HepG2 (cell line): Measurements from ENCODE around the gene FBXW12. TPM values are rescaled to one million over a fixed set of nuclear protein-coding genes. Genes with fewer than 3 reads are reported as not detected.

Source experiments
- CBX5 ChIP-seq: sonication (generic); formaldehyde crosslinking; IDR thresholded peaks from 2 replicates; pipeline ENCODE4 v1.4.0; 2020; ENCODE audit warnings: missing genetic modification reagents, borderline replicate concordance
- FLYWCH1 ChIP-seq: sonication (generic); formaldehyde crosslinking; IDR thresholded peaks from 2 replicates; pipeline ENCODE4 v1.8.1; 2023; ENCODE audit warnings: mild to moderate bottlenecking, missing genetic modification reagents
- FOXC1 ChIP-seq: sonication (generic); formaldehyde crosslinking; IDR thresholded peaks from 2 replicates; pipeline ENCODE4 v1.8.0; 2022; ENCODE audit warnings: mild to moderate bottlenecking, missing genetic modification reagents, borderline replicate concordance
- HCFC1 ChIP-seq: fragments of 150-350 bp; IDR thresholded peaks from 2 replicates; pipeline ENCODE4 v1.6.1; 2014; ENCODE audit warnings: low read depth, low read length
- MZF1 ChIP-seq: sonication (generic); formaldehyde crosslinking; IDR thresholded peaks from 2 replicates; pipeline ENCODE4 v1.8.1; 2023; ENCODE audit warnings: mild to moderate bottlenecking, missing genetic modification reagents, borderline replicate concordance
- PHF5A ChIP-seq: IDR thresholded peaks from one replicate; pipeline ENCODE4 v1.6.1; 2018; ENCODE audit warnings: low read depth, missing genetic modification reagents; ENCODE audit not compliant: unreplicated experiment
- XRCC5 ChIP-seq: fragments of 200-400 bp; formaldehyde crosslinking; optimal IDR thresholded peaks from 2 replicates; pipeline ENCODE3; 2017; ENCODE audit warnings: mild to moderate bottlenecking, low read length
- YEATS2 ChIP-seq: sonication (generic); formaldehyde crosslinking; IDR thresholded peaks from 2 replicates; pipeline ENCODE4 v1.4.0; 2020; ENCODE audit warnings: missing genetic modification reagents, borderline replicate concordance
- ZC3H4 ChIP-seq: sonication (generic); formaldehyde crosslinking; IDR thresholded peaks from 2 replicates; pipeline ENCODE4 v1.4.0; 2020; ENCODE audit warnings: missing genetic modification reagents, borderline replicate concordance
- ZNF124 ChIP-seq: sonication (generic); formaldehyde crosslinking; IDR thresholded peaks from 2 replicates; pipeline ENCODE4 v1.4.0; 2020; ENCODE audit warnings: missing genetic modification reagents
- ZNF33B ChIP-seq: sonication (generic); formaldehyde crosslinking; IDR thresholded peaks from 2 replicates; pipeline ENCODE4 v1.5.1; 2020; ENCODE audit warnings: mild to moderate bottlenecking, missing genetic modification reagents
- ZNF674 ChIP-seq: sonication (generic); formaldehyde crosslinking; IDR thresholded peaks from 2 replicates; pipeline ENCODE4 v1.5.0; 2020; ENCODE audit warnings: low read depth, mild to moderate bottlenecking, missing genetic modification reagents
- ZNF737 ChIP-seq: sonication (generic); formaldehyde crosslinking; IDR thresholded peaks from 2 replicates; pipeline ENCODE4 v1.5.0; 2020; ENCODE audit warnings: missing genetic modification reagents, mild to moderate bottlenecking, borderline replicate concordance
- ZNF781 ChIP-seq: sonication (generic); formaldehyde crosslinking; IDR thresholded peaks from 2 replicates; pipeline ENCODE4 v1.5.1; 2020; ENCODE audit warnings: borderline replicate concordance, mild to moderate bottlenecking, missing genetic modification reagents; ENCODE audit errors: not compliant biosample characterization
- polyA plus RNA-seq, 8 experiments: library from polyadenylated mRNA; depleted of rRNA in 3 of 8; stranded (reverse) in 7 of 8; unstranded in 1 of 8; fragments of >200 nt; fragmentation: Illumina TruSeq in 4 of 8; extraction: Trizol in 4 of 8; gene quantifications; 2 replicates each; pipeline versions ENCODE4 v1.2.1 to v1.2.3, GENCODE V29; 2011 to 2016; ENCODE audit warnings: low read depth in 4 of 8, missing spikeins in 1 of 8, mixed read lengths in 1 of 8; ENCODE audit not compliant: insufficient read depth in 1 of 8
- total RNA-seq, 5 experiments: library from RNA; depleted of rRNA; stranded (reverse); fragments of >200 nt; fragmentation: Illumina TruSeq; extraction: Trizol; gene quantifications; 2 replicates each; pipeline ENCODE4 v1.2.3, GENCODE V29; 2016; ENCODE audit warnings: low read depth in 1 of 5
- TF ChIP-seq, protein P1 (sequence below): sonication (generic); formaldehyde crosslinking; IDR thresholded peaks from 2 replicates; pipeline ENCODE4 v1.4.0; 2020; ENCODE audit warnings: mild to moderate bottlenecking, missing genetic modification reagents
- TF ChIP-seq, protein P2 (sequence below): IDR thresholded peaks from 2 replicates; pipeline ENCODE4 v1.6.1; 2016; ENCODE audit warnings: low read depth, missing genetic modification reagents, missing compliant biosample characterization

Gene FBXW12
- total and polyA plus RNA-seq, 2 of the 13 experiments (the other 11 are each of a cell fraction or from before 2014, with no cell fraction given) = not detected

DNA sequence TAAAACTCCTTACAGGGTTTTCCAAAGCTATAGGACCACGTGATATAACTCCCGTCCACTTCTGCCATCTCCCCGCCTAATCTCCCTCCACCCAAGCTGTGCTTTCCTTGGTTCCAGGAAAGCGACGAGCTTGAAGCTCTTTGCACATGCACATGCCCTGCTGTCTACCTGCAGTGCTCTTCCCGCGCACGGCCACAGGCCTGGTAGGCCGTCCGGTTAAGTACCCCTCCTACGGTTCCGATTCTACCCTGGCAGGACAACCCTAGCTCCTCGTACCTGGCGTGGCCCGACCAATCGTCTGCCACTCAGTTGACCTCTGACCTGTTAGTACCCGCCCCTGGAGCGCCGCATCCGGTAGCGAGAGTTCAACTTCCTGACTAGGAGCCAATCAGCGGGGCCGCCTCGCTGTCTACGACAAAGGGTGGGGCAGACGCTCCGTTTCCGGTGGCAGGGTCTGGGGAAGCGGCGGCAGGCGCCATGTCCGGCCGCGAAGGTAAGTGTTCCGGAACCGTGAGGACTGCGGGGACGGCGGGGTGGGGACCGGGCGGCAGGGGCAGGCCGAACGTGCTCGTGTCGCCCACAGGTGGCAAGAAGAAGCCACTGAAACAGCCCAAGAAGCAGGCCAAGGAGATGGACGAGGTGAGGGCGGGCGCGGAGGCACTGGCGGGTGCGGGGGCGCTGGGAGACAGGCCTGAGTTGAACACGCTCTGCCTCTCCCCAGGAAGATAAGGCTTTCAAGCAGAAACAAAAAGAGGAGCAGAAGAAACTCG lies 68.0 kb downstream of the FBXW12 start, which contains the start of the genes CCDC51 and TMA7 (continued):
- peak; percentile 95 for TF ChIP-seq MZF1 (CRISPR knock-in tag)
- TF ChIP-seq ZC3H4 (CRISPR knock-in tag) = no peak
- peak; percentile 70 for TF ChIP-seq PHF5A (CRISPR knock-in tag)
- TF ChIP-seq FLYWCH1 (CRISPR knock-in tag) = no peak
- peak; percentile 58; the same call in 1 of the 2 replicates for TF ChIP-seq ZNF33B (CRISPR knock-in tag)
- TF ChIP-seq FOXC1 (CRISPR knock-in tag) = 0 out of 2 replicates have a peak, but pooled peaks have one; percentile 54
- peak; percentile 89 for TF ChIP-seq YEATS2
- TF ChIP-seq HCFC1 = peak; percentile 58
- TF ChIP-seq ZNF737 = no peak
- peak; percentile 43 for TF ChIP-seq XRCC5
- TF ChIP-seq ZNF781 (CRISPR knock-in tag) = peak; percentile 65
- TF ChIP-seq ZNF674 (CRISPR knock-in tag) = peak; percentile 97; the same call in 1 of the 2 replicates
- no peak for TF ChIP-seq ZNF124 (CRISPR knock-in tag)
- TF ChIP-seq, protein P1, sequence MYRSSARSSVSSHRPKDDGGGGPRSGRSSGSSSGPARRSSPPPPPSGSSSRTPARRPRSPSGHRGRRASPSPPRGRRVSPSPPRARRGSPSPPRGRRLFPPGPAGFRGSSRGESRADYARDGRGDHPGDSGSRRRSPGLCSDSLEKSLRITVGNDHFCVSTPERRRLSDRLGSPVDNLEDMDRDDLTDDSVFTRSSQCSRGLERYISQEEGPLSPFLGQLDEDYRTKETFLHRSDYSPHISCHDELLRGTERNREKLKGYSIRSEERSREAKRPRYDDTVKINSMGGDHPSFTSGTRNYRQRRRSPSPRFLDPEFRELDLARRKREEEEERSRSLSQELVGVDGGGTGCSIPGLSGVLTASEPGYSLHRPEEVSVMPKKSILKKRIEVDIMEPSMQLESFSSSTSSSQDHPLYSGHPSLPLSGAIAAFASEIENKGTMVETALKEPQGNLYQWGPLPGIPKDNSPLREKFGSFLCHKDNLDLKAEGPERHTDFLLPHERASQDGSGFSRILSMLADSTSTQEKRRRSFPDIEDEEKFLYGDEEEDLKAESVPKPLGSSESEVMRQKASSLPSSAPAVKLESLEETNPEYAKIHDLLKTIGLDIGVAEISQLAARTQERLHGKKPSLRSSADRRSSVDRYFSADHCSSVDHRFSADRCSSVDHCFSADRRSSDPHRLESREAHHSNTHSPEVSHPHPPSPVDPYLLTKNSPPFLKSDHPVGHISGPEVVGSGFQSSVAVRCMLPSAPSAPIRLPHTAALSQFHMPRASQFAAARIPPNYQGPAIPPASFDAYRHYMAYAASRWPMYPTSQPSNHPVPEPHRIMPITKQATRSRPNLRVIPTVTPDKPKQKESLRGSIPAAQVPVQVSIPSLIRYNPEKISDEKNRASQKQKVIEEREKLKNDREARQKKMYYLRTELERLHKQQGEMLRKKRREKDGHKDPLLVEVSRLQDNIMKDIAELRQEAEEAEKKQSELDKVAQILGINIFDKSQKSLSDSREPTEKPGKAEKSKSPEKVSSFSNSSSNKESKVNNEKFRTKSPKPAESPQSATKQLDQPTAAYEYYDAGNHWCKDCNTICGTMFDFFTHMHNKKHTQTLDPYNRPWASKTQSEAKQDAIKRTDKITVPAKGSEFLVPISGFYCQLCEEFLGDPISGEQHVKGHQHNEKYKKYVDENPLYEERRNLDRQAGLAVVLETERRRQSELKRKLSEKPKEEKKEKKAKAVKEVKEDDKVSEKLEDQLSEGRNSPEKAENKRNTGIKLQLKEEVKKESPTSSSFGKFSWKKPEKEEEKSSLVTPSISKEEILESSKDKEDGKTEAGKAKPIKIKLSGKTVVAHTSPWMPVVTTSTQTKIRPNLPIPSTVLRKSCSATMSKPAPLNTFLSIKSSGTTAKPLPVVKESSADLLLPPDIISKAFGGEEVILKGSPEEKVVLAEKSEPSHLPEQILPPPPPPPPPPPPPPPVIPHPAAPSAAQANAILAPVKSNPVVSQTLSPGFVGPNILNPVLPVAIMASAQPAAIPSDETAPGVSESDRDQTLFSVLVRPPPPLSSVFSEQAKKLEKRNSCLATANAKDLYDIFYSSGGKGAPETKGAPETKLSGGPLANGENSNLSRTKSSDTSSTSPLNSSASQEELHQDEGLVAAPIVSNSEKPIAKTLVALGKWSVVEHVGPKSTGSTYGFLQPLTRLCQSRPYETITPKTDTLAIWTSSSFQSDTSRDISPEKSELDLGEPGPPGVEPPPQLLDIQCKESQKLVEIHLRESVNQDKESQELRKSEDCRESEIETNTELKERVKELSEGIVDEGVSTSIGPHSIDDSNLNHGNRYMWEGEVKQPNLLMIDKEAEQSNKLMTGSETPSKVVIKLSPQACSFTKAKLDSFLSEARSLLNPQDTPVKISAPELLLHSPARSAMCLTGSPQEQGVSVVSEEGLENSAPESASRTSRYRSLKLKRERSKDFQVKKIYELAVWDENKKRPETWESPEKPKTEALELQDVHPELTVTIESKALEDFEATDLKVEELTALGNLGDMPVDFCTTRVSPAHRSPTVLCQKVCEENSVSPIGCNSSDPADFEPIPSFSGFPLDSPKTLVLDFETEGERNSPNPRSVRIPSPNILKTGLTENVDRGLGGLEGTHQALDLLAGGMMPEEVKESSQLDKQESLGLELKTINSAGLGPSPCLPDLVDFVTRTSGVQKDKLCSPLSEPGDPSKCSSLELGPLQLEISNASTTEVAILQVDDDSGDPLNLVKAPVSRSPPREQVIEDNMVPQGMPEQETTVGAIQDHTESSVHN = no peak
- TF ChIP-seq CBX5 = no peak
- TF ChIP-seq, protein P2, sequence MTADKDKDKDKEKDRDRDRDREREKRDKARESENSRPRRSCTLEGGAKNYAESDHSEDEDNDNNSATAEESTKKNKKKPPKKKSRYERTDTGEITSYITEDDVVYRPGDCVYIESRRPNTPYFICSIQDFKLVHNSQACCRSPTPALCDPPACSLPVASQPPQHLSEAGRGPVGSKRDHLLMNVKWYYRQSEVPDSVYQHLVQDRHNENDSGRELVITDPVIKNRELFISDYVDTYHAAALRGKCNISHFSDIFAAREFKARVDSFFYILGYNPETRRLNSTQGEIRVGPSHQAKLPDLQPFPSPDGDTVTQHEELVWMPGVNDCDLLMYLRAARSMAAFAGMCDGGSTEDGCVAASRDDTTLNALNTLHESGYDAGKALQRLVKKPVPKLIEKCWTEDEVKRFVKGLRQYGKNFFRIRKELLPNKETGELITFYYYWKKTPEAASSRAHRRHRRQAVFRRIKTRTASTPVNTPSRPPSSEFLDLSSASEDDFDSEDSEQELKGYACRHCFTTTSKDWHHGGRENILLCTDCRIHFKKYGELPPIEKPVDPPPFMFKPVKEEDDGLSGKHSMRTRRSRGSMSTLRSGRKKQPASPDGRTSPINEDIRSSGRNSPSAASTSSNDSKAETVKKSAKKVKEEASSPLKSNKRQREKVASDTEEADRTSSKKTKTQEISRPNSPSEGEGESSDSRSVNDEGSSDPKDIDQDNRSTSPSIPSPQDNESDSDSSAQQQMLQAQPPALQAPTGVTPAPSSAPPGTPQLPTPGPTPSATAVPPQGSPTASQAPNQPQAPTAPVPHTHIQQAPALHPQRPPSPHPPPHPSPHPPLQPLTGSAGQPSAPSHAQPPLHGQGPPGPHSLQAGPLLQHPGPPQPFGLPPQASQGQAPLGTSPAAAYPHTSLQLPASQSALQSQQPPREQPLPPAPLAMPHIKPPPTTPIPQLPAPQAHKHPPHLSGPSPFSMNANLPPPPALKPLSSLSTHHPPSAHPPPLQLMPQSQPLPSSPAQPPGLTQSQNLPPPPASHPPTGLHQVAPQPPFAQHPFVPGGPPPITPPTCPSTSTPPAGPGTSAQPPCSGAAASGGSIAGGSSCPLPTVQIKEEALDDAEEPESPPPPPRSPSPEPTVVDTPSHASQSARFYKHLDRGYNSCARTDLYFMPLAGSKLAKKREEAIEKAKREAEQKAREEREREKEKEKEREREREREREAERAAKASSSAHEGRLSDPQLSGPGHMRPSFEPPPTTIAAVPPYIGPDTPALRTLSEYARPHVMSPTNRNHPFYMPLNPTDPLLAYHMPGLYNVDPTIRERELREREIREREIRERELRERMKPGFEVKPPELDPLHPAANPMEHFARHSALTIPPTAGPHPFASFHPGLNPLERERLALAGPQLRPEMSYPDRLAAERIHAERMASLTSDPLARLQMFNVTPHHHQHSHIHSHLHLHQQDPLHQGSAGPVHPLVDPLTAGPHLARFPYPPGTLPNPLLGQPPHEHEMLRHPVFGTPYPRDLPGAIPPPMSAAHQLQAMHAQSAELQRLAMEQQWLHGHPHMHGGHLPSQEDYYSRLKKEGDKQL (CRISPR knock-in tag) = no peak
